ENCODE data around the gene HELZ.

DNA sequence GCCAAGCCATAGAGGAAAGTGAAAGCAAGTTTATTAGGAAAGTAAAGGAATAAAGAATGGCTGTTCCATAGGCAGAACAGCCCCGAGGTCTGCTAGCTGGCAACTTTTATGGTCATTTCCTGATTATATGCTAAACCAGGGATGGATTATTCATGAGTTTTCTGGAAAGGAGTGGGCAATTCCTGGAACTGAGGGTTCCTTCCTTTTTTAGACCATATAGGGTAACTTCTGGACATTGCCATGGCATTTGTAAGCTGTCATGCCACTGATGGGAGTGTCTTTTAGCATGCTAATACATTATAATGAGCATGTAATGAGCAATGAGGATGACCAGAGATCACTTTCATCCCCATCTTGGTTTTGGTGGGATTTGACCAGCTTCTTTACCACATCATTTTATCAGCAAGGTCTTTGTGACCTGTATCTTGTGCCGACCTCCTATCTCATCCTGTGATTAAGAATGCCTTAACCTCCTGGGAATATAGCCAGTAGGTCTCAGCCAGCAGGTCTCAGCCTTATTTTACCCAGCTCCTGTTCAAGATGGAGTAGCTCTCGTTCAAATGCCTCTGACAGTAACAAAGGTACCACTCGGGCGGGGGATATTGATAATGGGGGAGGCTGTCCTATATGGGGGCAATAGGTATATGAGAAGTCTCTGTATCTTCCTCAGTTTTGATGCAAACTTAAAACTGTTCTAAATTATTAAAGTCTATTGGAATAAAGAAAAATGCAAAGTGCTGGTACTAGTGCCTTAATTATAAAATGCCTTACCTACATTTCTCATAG is 38.9 kb upstream of the HELZ start:
- no peak for TF ChIP-seq JUN (IDR thresholded peaks at IDR 0.05; ENCODE audit: borderline replicate concordance, insufficient read depth, insufficient read length, low read depth)
- TF ChIP-seq, protein P1, sequence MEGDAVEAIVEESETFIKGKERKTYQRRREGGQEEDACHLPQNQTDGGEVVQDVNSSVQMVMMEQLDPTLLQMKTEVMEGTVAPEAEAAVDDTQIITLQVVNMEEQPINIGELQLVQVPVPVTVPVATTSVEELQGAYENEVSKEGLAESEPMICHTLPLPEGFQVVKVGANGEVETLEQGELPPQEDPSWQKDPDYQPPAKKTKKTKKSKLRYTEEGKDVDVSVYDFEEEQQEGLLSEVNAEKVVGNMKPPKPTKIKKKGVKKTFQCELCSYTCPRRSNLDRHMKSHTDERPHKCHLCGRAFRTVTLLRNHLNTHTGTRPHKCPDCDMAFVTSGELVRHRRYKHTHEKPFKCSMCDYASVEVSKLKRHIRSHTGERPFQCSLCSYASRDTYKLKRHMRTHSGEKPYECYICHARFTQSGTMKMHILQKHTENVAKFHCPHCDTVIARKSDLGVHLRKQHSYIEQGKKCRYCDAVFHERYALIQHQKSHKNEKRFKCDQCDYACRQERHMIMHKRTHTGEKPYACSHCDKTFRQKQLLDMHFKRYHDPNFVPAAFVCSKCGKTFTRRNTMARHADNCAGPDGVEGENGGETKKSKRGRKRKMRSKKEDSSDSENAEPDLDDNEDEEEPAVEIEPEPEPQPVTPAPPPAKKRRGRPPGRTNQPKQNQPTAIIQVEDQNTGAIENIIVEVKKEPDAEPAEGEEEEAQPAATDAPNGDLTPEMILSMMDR (IDR thresholded peaks at IDR 0.05; ENCODE audit: extremely low read depth in 1 of 2, insufficient read depth in 1 of 2, low read depth in 1 of 2, low read length in 2 of 2): no peak
- no peak for TF ChIP-seq MYC (IDR thresholded peaks at IDR 0.05; ENCODE audit: low read depth, low read length)
- no peak for TF ChIP-seq POLR2A (IDR thresholded peaks at IDR 0.05; ENCODE audit: low read depth, low read length)
- no peak for TF ChIP-seq EZH2 (IDR thresholded peaks at IDR 0.05; ENCODE audit: borderline replicate concordance, low read depth, low read length, severe bottlenecking)
- no peak for TF ChIP-seq POLR2AphosphoS5 (IDR thresholded peaks at IDR 0.05; ENCODE audit: insufficient read depth, low read depth, low read length)
- TF ChIP-seq, protein P2, sequence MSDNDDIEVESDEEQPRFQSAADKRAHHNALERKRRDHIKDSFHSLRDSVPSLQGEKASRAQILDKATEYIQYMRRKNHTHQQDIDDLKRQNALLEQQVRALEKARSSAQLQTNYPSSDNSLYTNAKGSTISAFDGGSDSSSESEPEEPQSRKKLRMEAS (IDR thresholded peaks at IDR 0.05; ENCODE audit: insufficient read depth, insufficient read length): no peak
- TF ChIP-seq GATA2 (IDR thresholded peaks at IDR 0.05; ENCODE audit: insufficient read depth, insufficient read length, low read depth, low read length): no peak
